ENCODE results near the gene ZNF777. TPM values are rescaled to one million over a fixed set of nuclear protein-coding genes. Genes with fewer than 3 reads are reported as not detected.

ZNF777 gene
- 10 to 100 TPM in 1 of 2 donors, 1 to 10 TPM in 1; 8.9 to 10.7 TPM for total RNA-seq

DNA sequence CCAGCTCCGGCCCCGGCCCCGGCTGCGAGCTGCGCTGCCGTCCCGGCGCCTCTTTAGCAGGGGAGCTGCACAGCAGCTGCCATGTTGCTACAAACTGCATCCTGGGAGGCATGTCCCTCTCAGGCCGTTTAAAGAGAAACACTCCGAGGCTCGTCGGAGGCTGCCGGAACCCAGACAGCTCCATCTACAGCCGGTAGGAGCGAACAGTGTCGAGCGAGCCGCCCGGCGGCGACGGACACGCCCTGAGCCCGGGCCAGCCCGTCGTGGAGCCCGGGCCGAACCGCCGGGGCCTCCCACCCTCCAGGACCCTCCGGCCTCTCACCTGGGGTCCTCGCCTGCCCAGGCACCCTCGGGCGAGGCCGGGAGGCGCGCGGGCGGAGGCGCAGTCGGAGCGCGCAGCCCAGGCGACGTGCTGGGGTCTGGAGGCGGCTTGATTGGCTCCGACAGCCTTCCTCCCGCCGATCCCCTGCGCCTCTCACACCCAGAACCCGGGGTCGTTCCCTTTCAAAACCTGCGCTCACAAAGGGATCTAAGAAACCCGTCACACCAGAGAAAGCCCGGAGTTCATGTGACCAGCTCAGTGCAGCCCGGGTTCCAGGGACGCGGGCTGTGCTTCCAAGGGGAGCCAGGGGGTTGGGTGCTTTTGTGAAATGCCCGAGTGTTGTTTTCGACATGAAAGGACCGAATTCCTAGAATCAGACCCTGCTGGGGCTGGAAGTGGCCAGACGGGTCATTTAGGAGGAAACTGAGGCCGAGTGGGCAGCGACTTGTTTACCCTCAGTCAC, at the start of gene ZNF777:
TSS of gene ZNF777 (minus strand) at position 570 of the 785 bp plus-strand sequence. CDS start 5,040 bp downstream, outside the sequence.

DNA sequence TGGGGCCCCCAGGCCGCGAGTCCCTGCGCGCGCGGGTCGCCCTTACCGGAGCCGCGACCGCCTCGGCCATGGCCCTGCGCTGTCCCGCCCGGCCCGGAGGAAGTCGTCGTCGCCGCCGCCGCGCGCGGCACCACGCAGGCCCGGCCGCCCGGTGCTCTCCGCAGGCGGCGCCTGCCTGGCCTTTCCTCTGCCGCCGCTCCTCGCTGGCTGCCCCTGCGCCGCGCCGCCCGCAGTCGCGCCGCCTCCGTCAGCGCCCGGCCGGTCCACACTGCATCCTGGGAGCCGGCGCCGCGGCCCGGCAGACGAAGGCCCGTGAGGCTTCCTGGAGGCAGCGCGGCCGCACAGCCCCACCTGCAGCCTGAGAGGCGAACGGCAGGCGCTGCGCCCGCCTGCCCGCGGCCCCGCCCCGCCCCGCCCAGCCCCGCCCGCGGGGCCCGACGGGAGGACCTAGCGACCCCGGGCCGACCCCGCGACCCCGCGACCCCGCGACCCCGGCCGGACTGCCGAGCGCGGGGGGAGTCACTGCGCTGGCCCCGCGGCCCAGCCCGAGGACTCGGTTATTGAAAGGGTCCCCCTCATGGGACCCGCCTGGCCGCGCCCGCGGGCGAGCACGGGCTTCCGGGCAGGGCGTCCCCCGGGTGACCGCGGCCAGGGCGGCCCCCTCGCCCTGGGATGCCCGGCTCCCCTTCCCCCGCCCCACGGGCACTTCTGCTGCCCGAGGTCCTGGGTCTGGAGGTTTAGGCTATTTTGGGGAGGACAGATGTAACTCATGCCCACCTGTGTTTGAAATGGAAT, 36.8 kb upstream of the ZNF777 start, which contains the start of gene ZNF746:
TSS of gene ZNF746 (minus strand) at position 343 of the 795 bp plus-strand sequence. CDS start at position 70, 273 bp downstream.

Other genes starting within 250 kb of the ZNF777 start
- gene ZNF212, start 221.4 kb downstream of the ZNF777 start, total RNA-seq, result 1 to 10 TPM; 4.5 to 5.3 TPM
- 1 to 10 TPM; 5.0 to 5.9 TPM for gene ZNF783, start 198.9 kb downstream of the ZNF777 start, total RNA-seq
- 10 to 100 TPM; 29.0 to 29.3 TPM for gene ZNF746, start 36.7 kb upstream of the ZNF777 start, total RNA-seq

All from melanocyte of skin (primary cell).